GM19452 (cell line): Measurements from ENCODE around the gene ZNF692.
A peak's percentile ranks its signal among the peaks of the same experiment; 100 is the strongest.
"Not testable (repeated sequence)": the region's sequence is repeated elsewhere in the genome, so short reads cannot be mapped to it uniquely, and the experiment has no call there.

Experiments
- ATAC-seq: cut with Tn5 transposase; IDR thresholded peaks from one replicate; pipeline ENCODE4 v1.9.1; 2021; ENCODE audit not compliant: unreplicated experiment

The ZNF692 gene

DNA sequence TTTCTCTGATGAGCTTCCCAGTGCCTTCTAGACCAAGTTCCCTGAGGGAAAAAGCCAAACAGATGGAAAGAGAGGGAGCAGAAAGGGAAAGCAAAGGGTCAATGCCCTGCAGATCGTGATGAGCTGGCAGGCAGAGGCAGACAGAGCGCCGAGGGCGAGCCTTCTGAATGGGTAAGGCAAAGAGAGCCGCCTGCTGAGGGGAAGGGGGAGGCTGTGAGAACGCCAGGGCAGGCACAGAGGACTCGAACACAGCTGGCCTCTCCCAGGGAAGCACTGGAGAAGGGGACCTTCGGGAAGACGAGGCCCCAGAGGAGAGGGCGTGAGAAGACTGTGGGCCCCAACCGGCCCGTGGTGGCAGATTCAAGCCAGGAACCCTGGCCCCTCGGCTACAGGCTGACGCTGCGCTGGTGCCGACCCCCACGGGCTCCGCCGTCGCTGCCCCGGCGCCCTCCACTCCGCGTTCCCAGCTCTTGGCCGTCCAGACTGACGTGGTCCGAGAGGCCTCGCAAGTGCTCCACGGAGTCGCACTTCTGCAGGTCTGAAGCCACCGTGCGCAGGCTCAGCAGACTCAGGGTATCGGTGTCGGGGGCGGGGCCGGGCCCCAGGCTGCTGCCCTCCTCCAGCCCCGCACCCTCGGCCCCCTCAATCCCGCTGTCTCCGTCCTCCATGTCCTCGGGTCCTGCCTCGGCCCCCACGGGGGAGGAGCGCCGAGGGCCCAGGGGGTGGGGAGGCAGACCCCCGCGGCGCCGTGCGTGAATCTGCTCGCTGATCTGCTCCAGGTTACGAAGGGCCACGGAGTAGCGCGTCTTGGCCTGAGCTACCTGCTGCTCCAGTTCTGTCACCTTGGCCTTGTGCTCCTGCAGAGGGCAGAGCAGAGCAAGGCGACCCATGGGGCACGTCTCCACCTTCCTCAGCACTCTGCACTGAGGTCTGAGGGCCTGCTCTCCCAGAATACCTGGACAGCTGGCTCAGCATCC is 47.1 kb downstream of the ZNF692 start:
- no peak for ATAC-seq

DNA sequence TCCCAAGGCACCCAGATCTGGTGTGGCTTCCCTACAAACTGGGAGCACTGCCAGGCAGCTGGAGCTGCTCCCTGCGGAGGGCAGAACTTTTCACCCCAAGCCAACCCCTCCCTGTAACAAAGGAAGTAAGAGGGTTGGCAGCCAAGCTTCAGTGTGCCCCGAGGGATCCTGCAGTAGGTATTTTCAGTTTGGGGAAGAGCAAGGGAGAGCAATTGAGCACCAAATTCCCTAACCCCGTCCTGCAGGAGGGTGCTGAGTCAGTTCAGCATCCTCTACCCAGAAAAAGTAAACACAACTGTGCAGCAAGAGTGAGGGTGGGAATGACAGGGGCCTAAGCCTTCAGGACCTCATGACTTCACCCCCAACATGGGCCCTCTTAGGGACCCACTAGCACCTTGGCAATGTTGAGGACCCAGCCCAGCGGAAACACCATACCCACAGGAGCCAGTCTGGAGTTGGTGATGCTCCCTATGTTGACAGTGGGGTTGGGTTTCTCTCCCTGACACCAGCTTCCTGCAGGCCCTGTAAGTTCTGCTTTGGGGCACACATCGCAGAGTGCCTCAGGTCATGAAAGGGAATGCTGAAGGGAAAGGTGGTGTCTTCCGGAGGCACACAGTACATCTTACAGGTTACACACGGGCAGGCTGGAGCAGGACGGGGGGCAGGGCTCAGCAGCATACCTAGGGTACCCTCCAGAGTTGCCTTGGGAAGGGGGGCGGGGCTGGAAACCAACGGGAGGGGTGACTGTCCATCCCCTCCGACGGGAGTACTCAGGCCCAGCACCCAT is 48.0 kb downstream of the ZNF692 start:
- no peak for ATAC-seq

DNA sequence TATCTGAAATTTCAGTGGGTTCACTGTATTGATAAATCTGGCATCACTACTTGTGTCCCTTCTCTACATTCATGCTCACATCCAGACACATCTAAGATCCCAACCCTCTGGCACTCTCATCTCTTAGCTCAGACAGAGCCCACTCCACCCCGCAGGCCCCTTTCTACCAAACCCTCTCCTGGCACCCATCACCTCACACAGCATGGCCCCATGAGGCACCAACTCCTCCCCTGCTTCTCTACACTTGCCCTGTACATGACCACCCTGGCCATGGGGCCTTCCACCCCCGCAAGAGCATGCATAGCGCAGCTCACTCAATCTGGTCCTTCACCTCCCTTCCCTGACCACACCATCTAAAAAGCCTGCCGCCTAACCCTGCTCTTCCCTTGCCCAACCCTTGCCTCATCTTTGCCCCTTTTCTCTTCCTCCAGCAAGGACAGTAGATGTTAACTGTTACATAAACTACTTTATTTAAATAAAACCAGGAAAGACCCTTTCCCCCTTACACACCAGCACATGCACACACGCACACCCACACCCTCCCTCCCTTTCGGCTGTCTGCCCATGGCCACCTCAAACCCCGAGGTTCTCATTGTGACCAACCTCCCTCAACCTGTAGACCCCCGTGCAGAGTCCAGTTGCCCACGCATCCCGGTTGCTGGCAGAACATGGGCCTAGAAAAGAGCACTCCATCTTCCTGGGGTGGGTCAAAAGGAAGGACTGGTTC is 48.7 kb downstream of the ZNF692 start:
- no peak for ATAC-seq

DNA sequence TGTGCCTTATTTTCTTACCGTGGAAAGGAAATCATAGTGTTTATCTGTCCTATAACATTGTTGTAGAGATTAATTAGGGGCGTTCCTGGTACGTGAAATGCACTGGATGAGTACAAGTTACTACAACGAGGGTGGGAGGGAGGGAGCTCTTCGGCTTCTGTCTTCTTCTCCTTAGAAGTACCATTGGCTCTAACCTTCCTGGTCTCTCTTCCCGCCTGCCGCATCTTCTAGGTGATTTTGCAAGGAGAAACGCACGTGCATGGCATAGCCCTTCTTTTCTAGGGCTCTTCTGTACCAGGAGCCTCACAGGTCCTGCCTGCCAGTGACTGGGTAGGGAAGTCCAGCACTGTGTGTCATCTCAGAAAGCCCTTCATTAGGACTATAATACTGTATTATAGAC is 50.0 kb downstream of the ZNF692 start:
- ATAC-seq = no peak

DNA sequence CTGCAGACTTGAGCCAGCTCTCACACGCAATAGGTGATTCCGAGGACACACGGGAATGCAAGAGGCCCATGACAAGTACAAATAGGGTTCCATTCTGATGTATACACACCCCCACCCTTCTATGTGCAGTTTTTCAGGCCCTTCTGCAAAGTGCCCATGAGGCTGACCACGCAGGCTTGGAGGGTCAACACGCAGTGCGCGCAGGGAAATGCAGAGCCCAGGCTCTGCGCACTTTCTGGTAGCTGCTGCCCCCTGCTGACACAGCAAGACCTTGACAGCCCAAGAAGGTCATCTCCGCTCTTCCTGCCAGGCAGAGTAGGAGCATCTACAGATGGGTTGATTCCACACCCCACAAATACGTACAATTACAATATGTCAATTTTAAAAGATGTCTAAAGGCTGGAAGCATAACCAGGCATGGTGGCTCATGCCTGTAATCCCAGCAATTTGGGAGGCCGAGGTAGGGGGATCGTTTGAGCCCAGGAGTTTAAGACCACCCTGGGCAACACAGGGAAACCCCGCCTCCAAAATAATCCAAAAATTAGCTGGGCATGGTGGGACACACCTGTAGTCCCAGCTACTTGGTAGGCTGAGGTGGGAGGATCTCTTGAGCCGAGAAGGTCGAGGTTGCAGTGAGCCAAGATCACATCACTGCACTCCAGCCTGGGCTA is 51.7 kb downstream of the ZNF692 start:
- peak; percentile 55 for ATAC-seq

DNA sequence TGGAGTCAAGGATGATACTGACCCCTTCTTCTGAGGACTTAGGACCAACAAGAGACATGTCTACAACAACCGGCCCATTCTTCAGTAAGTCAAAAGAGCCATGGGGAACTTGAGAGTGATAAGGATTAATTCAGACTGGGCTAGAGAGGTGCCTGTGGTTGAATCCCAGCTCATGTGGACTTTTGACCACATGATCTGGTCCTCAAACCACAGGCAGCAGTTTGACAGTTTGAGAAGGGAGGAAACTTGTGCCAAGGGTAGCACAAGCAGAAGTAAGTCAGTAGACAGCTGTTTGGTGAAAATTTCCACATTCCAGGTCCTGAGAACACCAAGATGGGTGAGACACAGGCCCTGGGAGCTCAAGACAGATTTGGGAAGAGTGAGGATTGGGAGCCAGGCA is 53.0 kb downstream of the ZNF692 start:
- no peak for ATAC-seq

DNA sequence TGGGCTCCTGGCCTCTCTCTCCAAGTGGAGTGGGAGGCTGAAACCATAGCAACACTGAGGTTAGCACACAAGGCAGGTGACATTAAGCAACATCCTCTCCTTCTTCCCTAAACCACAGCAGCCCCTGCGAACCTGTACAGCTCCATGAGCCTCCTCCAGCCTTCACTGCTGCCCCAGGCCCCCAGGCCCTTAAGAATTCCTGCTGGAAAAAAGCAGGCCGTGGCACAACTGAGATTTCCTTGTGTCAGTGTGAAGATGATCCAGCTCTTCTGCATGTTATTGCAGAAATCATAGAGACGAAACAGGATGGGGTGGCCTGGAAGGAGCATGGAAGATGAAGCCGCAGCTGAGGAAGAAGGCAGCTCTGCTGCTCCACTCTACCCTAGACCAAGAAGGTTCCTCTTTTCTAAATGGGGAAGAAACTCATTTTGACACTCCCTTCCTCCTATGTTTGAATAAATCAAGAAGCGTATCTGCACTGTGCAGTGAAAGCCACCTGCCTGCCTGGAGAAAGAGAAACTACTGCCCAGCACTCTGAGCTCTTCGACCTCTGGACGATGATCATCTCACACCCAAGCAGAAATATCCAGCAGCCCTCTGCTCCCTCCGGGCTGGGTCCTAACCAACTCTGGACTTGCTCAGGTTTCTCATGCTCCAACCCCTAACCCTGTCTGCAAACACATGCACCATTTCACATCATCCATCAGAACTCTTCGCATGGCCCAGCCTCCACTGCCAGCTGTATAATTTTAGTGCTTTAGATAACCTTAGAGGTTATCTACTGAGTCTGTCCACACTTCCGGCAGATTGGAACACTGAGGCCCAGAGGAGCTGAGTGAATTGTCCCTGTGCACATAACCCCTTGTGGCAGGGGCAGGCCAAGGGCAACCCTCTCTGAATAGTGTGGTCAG is 53.9 kb downstream of the ZNF692 start:
- peak; percentile 81 for ATAC-seq

DNA sequence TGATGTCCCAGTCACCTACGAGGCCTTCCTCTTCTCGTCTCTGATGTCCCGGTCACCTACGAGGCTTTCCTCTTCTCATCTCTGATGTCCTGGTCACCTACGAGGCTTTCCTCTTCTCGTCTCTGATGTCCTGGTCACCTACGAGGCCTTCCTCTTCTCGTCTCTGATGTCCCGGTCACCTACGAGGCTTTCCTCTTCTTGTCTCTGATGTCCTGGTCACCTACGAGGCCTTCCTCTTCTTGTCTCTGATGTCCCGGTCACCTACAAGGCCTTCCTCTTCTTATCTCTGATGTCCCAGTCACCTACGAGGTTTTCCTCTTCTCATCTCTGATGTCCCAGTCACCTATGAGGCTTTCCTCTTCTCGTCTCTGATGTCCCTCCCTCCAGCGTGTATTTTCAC is 55.4 kb downstream of the ZNF692 start:
- not testable (repeated sequence) for ATAC-seq

DNA sequence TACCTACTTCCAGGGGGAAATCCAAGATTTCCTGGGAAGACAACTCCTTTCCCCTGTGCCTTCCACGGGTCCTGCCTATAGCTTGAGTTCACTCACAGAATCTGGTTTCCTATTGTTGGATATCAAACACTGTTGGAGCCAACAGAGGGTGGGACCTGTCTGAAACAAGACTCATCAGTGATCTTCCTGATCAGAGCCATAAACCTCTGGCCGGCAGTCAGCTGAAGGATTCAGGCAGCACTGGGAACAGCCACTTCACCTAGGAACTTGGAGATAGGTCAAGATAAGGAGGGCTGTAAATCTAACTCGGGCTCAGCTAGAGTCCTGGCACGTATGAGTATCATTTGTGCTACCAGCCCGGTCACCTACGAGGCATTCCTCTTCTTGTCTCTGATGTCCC is 56.4 kb downstream of the ZNF692 start:
- no peak for ATAC-seq

DNA sequence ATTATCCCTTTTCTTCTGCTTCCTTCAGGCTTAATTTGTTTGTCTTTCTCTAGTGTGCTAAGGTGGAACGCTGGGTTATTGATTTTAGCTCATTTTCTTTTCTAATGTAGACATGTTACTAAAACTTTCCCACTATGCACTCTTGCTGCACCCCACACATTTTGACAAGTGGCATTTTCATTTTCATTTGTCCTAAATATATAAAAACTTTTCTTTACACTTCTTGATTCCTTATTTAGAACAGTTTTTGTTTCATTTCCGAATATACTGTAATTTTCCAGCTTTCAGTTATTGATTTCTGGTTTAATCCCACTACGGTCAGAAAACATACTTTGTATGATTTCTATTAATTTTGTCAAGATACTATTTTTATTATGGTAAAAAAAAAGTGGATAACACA is 58.4 kb downstream of the ZNF692 start:
- no peak for ATAC-seq
